ENCODE data around the gene TUBB3. TPM values are rescaled to one million over a fixed set of nuclear protein-coding genes. Genes with fewer than 3 reads are reported as not detected.

Gene TUBB3
- total RNA-seq, 1 experiment from 2014 or later = 164 TPM

DNA sequence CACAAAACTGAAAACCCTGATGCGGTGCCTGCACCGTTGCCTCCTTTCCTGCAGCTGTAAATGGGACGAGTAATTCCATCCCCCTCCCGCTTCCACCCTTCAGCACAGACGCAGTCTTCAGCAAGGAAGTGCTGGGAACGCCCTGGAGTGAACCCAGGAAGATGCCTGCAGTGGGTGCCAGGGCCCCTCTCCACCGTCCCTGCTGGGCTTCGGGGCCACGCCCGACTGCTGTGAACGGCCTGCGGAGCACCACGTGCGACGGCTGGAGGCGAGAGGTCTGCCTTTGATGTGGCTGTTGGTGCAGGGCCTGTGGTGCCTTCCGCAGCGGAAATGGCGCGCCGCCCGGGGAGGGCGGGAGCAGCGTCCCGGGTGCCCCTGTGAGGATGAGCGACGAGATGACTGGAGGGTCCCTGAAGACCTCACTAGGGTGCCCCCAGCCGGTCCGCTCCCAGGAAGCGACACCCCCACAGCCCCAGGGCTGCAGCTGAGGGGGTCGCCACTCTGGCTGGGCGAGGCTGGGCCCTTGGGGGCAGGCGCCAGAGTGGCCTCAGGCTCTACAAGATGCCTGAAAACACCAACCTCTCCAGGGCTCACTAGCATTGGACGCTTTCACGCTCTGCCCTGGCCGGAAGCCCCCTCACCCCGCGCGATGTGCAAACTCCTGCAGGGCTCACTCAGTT lies 5.2 kb upstream of the TUBB3 start:
- H2AFZ ChIP-seq (ENCODE audit: low read length) = no peak overlapping the region
- Mint-ChIP-seq H3K4me1 (peaks cover 25 to 34% of the 10 kb centered on the region in 2 experiments), H3K27ac (no peak overlapping the region), H3K27me3 (ENCODE audit: low read depth) (peaks cover 20% of the 10 kb centered on the region), H3K36me3 (ENCODE audit: insufficient read depth in 1 of 3, low read depth in 3 of 3) (peaks cover 0 to 12% (median 5%) of the 10 kb centered on the region in 3 experiments; a peak in 5 of 7 replicates), H3K9me3 (no peaks in the 10 kb centered on the region; a peak in 1 of 5 replicates), H3K4me3 (peak overlapping the region; percentile 66 to 78)
- H4K91ac ChIP-seq (ENCODE audit: insufficient read length, low read depth, low read length) = no peak overlapping the region
- no peak overlapping the region for H2AK5ac ChIP-seq (ENCODE audit: insufficient read length, low read length)
- H3K18ac ChIP-seq (ENCODE audit: insufficient read length, low read depth, low read length) = no peak overlapping the region
- H2BK20ac ChIP-seq (ENCODE audit: low read depth, low read length, poor library complexity, severe bottlenecking) = no peak overlapping the region
- peak; percentile 77 for DNase-seq
- H3K4me2 ChIP-seq (ENCODE audit: insufficient read depth, insufficient read length, low read length) = peak overlapping the region; percentile 17
- H4K20me1 ChIP-seq (ENCODE audit: control insufficient read depth, insufficient read depth, insufficient read length) = no peaks in the 10 kb centered on the region
- no peaks in the 10 kb centered on the region for H3K79me2 ChIP-seq (ENCODE audit: insufficient read depth, low read length)
- H3K56ac ChIP-seq (ENCODE audit: insufficient read length, low read depth, low read length) = no peak overlapping the region
- H2BK12ac ChIP-seq (ENCODE audit: insufficient read length, low read depth, low read length) = no peak overlapping the region
- H3K27me3 ChIP-seq (ENCODE audit: insufficient read depth, low read length) = no peaks in the 10 kb centered on the region
- H3K4me1 ChIP-seq (ENCODE audit: insufficient read depth, low read length) = no peaks in the 10 kb centered on the region; the same call in 1 of the 2 replicates
- WGBS (ENCODE audit: extremely low coverage, insufficient read length, low lambda C conversion rate) = no CpG with 5 or more reads among the region's 39 CpGs
- H2BK5ac ChIP-seq (ENCODE audit: insufficient read length, low read length) = no peak overlapping the region
- no peaks in the 10 kb centered on the region for H3K9me3 ChIP-seq (ENCODE audit: control insufficient read depth, low read depth, low read length)
- no peak overlapping the region for H3T11ph ChIP-seq (ENCODE audit: low read length)
- no peak overlapping the region for H4K5ac ChIP-seq (ENCODE audit: insufficient read length, low read depth, low read length)
- H4K8ac ChIP-seq (replicated peaks; ENCODE audit: insufficient read length, low read depth, low read length) = no peak overlapping the region
- H3K14ac ChIP-seq (ENCODE audit: insufficient read depth, low read length) = no peak overlapping the region
- H2BK15ac ChIP-seq (ENCODE audit: low read depth, low read length) = no peak overlapping the region
- H3K4ac ChIP-seq (ENCODE audit: low read depth, low read length) = no peak overlapping the region
- peaks cover 18% of the 10 kb centered on the region for H3K23me2 ChIP-seq (ENCODE audit: insufficient read length, low read depth, low read length, poor library complexity, severe bottlenecking)
- no peak overlapping the region for H3K9ac ChIP-seq (ENCODE audit: extremely low read depth, insufficient read length, low read length)
- no peak overlapping the region for H3K23ac ChIP-seq (ENCODE audit: insufficient read length, low read depth, low read length)
- no peak overlapping the region for H3K27ac ChIP-seq (ENCODE audit: insufficient read length, low read depth, low read length)
- TF ChIP-seq CTCF (conservative IDR thresholded peaks at IDR 0.05) = no peak
- H2BK120ac ChIP-seq (ENCODE audit: low read depth, low read length, poor library complexity, severe bottlenecking) = no peak overlapping the region
- no peaks in the 10 kb centered on the region for H3K79me1 ChIP-seq (ENCODE audit: insufficient read depth, low read depth, low read length, poor library complexity, severe bottlenecking)
